ENCODE measurements around the gene SMIM13. TPM values are rescaled to one million over a fixed set of nuclear protein-coding genes. Genes with fewer than 3 reads are reported as not detected.

Gene SMIM13
- total RNA-seq, 1 experiment from 2014 or later: 15.7 TPM

GRCh38 chr6:11093376-11093625, 333 bp upstream of the SMIM13 start:
- H3K4me2 ChIP-seq (ENCODE audit: low read length): peak overlapping the region; percentile 89
- peak; percentile 23 for ATAC-seq
- H4K20me1 ChIP-seq (ENCODE audit: insufficient read depth): peaks cover 9% of the 10 kb centered on the region; the same call in 1 of the 2 replicates
- peaks cover 41% of the 10 kb centered on the region for H3K79me2 ChIP-seq (ENCODE audit: insufficient read depth, low read length)
- ChIA-PET POLR2A (no interaction called here), CTCF (interaction anchor here (1.0 to 1.6 kb wide), 7 partner anchors 13 to 482 kb away, joined by 3 to 5 read pairs (median 4); no protein-coding TSS in a partner anchor), RAD21 (ENCODE audit: low non-redundant PET in 1 of 2, low total read pairs in 2 of 2, uncharacterized antibody in 2 of 2, unreplicated experiment in 2 of 2) (no interaction called here)
- H3K27ac ChIP-seq (ENCODE audit: low read depth, low read length): peak overlapping the region; percentile 81
- intact Hi-C loops (cut with micrococcal nuclease): no loop called here
- no peaks in the 10 kb centered on the region for H3K9me3 ChIP-seq (ENCODE audit: control insufficient read depth in 1 of 2, insufficient read depth in 1 of 2, low read depth in 1 of 2, low read length in 2 of 2)
- TF ChIP-seq POLR2A (IDR thresholded peaks at IDR 0.05; ENCODE audit: borderline replicate concordance, extremely low read depth, insufficient read depth, insufficient read length): peak; percentile 81
- no peak for TF ChIP-seq SRF (IDR thresholded peaks at IDR 0.05; ENCODE audit: low read depth)
- TF ChIP-seq POLR2AphosphoS5 (IDR thresholded peaks at IDR 0.05; ENCODE audit: low read depth, low read length): 0 out of 2 replicates have a peak, but pooled peaks have one; percentile 73
- H3K36me3 ChIP-seq (ENCODE audit: control insufficient read depth in 1 of 2, insufficient read depth in 2 of 2, low read length in 2 of 2): 0 out of 4 replicates have a peak, but pooled peaks cover 0 to 3% of the 10 kb centered on the region in 2 experiments
- H2AFZ ChIP-seq (ENCODE audit: low read depth, low read length, poor library complexity, severe bottlenecking): peak overlapping the region; percentile 81
- peaks cover 13 to 26% of the 10 kb centered on the region in 2 experiments for H3K4me1 ChIP-seq (ENCODE audit: control insufficient read depth in 1 of 2, insufficient read depth in 2 of 2, low read length in 2 of 2)
- peak overlapping the region; percentile 75 to 85 for H3K4me3 ChIP-seq (replicated peaks in 1 of 2; ENCODE audit: low read depth in 1 of 2, low read length in 2 of 2)
- H3K9ac ChIP-seq (ENCODE audit: low read length): peak overlapping the region; percentile 89
- H3K9me2 ChIP-seq (ENCODE audit: insufficient read depth): no peaks in the 10 kb centered on the region
- BruUV-seq (replicated peaks): no TSS peak
- DNase-seq (ENCODE audit: low read depth, low spot score): no peak
- no peaks in the 10 kb centered on the region for H3K27me3 ChIP-seq (ENCODE audit: insufficient read depth, low read length)

DNA sequence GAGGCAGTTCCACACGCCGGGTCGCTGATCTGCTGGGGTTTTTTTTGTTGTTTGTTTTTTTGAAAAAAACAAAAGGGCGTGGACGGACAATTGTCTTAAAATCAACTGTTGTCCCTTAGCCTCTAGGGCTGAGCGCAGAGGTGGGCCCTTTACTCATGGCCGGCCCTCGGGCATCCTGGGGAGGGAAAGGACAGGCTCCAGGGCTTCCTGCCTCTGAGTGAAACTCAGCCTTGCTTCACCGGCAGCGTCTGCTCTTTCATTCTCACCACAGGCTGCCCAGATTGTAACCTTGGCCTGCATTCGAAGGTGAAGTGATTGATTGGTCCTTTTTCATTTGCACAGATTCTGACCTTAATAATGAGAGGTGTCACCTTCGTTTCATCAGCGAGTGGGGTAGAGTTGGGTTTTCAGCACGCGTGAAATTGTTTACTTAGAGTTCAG, 797 bp downstream of the SMIM13 start:
- Histone ChIP-seq H3K9ac (ENCODE audit: low read length) (peak overlapping the region; percentile 89), H3K79me2 (ENCODE audit: insufficient read depth, low read length) (peaks cover 51% of the 10 kb centered on the region), H3K4me3 (replicated peaks in 1 of 2; ENCODE audit: low read depth in 1 of 2, low read length in 2 of 2) (peak overlapping the region; percentile 75 to 85), H3K9me3 (ENCODE audit: control insufficient read depth in 1 of 2, insufficient read depth in 1 of 2, low read depth in 1 of 2, low read length in 2 of 2) (no peaks in the 10 kb centered on the region), H2AFZ (ENCODE audit: low read depth, low read length, poor library complexity, severe bottlenecking) (no peak overlapping the region), H3K9me2 (ENCODE audit: insufficient read depth) (no peaks in the 10 kb centered on the region), H3K36me3 (ENCODE audit: control insufficient read depth in 1 of 2, insufficient read depth in 2 of 2, low read length in 2 of 2) (0 out of 4 replicates have a peak, but pooled peaks cover 0 to 3% of the 10 kb centered on the region in 2 experiments), H3K4me1 (ENCODE audit: control insufficient read depth in 1 of 2, insufficient read depth in 2 of 2, low read length in 2 of 2) (peaks cover 13 to 26% of the 10 kb centered on the region in 2 experiments), H3K27me3 (ENCODE audit: insufficient read depth, low read length) (no peaks in the 10 kb centered on the region), H4K20me1 (ENCODE audit: insufficient read depth) (peaks cover 10% of the 10 kb centered on the region; the same call in 1 of the 2 replicates), H3K4me2 (ENCODE audit: low read length) (peak overlapping the region; percentile 89), H3K27ac (ENCODE audit: low read depth, low read length) (peak overlapping the region; percentile 81)
- POLR2A ChIA-PET: no interaction called here
- intact Hi-C loops (cut with micrococcal nuclease): no loop called here
- RAD21 ChIA-PET (ENCODE audit: low non-redundant PET in 1 of 2, low total read pairs in 2 of 2, uncharacterized antibody in 2 of 2, unreplicated experiment in 2 of 2): no interaction called here
- TSS peak; percentile 58 for BruUV-seq (replicated peaks)
- DNase-seq (ENCODE audit: low read depth, low spot score): no peak
- CTCF ChIA-PET: no interaction called here
- ATAC-seq: peak; percentile 8
- TF ChIP-seq ZNF274 (IDR thresholded peaks at IDR 0.05; ENCODE audit: low read depth, low read length): no peak
- TF ChIP-seq, protein P1, sequence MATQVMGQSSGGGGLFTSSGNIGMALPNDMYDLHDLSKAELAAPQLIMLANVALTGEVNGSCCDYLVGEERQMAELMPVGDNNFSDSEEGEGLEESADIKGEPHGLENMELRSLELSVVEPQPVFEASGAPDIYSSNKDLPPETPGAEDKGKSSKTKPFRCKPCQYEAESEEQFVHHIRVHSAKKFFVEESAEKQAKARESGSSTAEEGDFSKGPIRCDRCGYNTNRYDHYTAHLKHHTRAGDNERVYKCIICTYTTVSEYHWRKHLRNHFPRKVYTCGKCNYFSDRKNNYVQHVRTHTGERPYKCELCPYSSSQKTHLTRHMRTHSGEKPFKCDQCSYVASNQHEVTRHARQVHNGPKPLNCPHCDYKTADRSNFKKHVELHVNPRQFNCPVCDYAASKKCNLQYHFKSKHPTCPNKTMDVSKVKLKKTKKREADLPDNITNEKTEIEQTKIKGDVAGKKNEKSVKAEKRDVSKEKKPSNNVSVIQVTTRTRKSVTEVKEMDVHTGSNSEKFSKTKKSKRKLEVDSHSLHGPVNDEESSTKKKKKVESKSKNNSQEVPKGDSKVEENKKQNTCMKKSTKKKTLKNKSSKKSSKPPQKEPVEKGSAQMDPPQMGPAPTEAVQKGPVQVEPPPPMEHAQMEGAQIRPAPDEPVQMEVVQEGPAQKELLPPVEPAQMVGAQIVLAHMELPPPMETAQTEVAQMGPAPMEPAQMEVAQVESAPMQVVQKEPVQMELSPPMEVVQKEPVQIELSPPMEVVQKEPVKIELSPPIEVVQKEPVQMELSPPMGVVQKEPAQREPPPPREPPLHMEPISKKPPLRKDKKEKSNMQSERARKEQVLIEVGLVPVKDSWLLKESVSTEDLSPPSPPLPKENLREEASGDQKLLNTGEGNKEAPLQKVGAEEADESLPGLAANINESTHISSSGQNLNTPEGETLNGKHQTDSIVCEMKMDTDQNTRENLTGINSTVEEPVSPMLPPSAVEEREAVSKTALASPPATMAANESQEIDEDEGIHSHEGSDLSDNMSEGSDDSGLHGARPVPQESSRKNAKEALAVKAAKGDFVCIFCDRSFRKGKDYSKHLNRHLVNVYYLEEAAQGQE (IDR thresholded peaks at IDR 0.05; ENCODE audit: low read depth): no peak
- no peak for TF ChIP-seq SP1 (IDR thresholded peaks at IDR 0.05; ENCODE audit: low read depth)
- TF ChIP-seq POLR2AphosphoS5 (IDR thresholded peaks at IDR 0.05; ENCODE audit: low read depth, low read length): no peak
- TF ChIP-seq, protein P2, sequence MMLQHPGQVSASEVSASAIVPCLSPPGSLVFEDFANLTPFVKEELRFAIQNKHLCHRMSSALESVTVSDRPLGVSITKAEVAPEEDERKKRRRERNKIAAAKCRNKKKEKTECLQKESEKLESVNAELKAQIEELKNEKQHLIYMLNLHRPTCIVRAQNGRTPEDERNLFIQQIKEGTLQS (IDR thresholded peaks at IDR 0.05): no peak
- no peak for TF ChIP-seq EGR1 (IDR thresholded peaks at IDR 0.05; ENCODE audit: low read depth)
- TF ChIP-seq EZH2 (IDR thresholded peaks at IDR 0.05): no peak
- no peak for TF ChIP-seq TCF7L2 (IDR thresholded peaks at IDR 0.05; ENCODE audit: borderline replicate concordance, extremely low read depth, insufficient read depth, insufficient read length)
- no peak for TF ChIP-seq EZH2phosphoT487 (IDR thresholded peaks at IDR 0.05; ENCODE audit: borderline replicate concordance)
- no peak for TF ChIP-seq CTCF (IDR thresholded peaks at IDR 0.05 in 2 of 3, conservative IDR thresholded peaks at IDR 0.05 in 1 of 3; ENCODE audit: borderline replicate concordance in 1 of 3, insufficient read depth in 1 of 3, low read depth in 2 of 3, low read length in 2 of 3)
- no peak for TF ChIP-seq JUND (IDR thresholded peaks at IDR 0.05)
- TF ChIP-seq MAX (IDR thresholded peaks at IDR 0.05): no peak
- no peak for TF ChIP-seq RAD21 (IDR thresholded peaks at IDR 0.05; ENCODE audit: low read depth)
- no peak for TF ChIP-seq FOSL1 (IDR thresholded peaks at IDR 0.05; ENCODE audit: low read depth)
- no peak for TF ChIP-seq POLR2A (IDR thresholded peaks at IDR 0.05; ENCODE audit: borderline replicate concordance, extremely low read depth, insufficient read depth, insufficient read length)

Data from HCT116 (cell line).